HepG2 (cell line): ENCODE measurements around the gene PDGFRB. TPM values are rescaled to one million over a fixed set of nuclear protein-coding genes. Genes with fewer than 3 reads are reported as not detected.

Experiments used
- ATAC-seq: fragments of 200-7000 bp; cut with Tn5 transposase; 3 replicates; pipeline ENCODE4 v1.9.1; 2020; ENCODE audit warnings: mild to moderate bottlenecking, moderate library complexity
- BruUV-seq: library from RNA; stranded (reverse); fragments of 400-500 nt; replicated peaks from 2 replicates; lab custom pipeline; 2021; lab: Mats Ljungman, UMichigan
- CTCF ChIA-PET: fragments of 300-600 bp; formaldehyde crosslinking; extraction: SDS; loops from one replicate; lab custom pipeline; 2021; ENCODE audit warnings: low total read pairs, inconsistent platforms, low intra/inter-chr PET ratio; lab: Yijun Ruan, JAX
- POLR2A ChIA-PET: fragments of 350-600 bp; sonication (Branson Sonifier 250); formaldehyde crosslinking; loops from one replicate; lab custom pipeline; 2020; ENCODE audit warnings: antibody characterized with exemption, inconsistent platforms; lab: Yijun Ruan, JAX
- DNase-seq: peaks from one replicate; pipeline ENCODE4 v3.0.0-alpha.2; 2015; ENCODE audit warnings: low spot score
- FAIRE-seq: peaks from 3 replicates; lab custom pipeline; 2011; peaks lifted over from hg19 to GRCh38; lab: Jason Lieb, UNC
- H2AFZ ChIP-seq: one replicate; pipeline ENCODE4 v1.6.1; 2011; ENCODE audit warnings: low read length, inconsistent platforms
- H3K27ac ChIP-seq: fragments of 300-600 bp; 3 replicates; pipeline ENCODE4 v1.8.0; 2011; ENCODE audit warnings: mixed run types, mild to moderate bottlenecking, mixed read lengths, low read length, inconsistent platforms; ENCODE audit not compliant: insufficient read depth; ENCODE audit errors: extremely low read length
- H3K27me3 ChIP-seq, 2 experiments: fragments of 200-600 bp in 1 of 2; 2 replicates in 1 of 2; 3 replicates in 1 of 2; pipeline versions ENCODE4 v1.6.0 to v1.8.0; 2011; ENCODE audit warnings: low read length in 2 of 2, mild to moderate bottlenecking in 2 of 2, moderate library complexity in 2 of 2, inconsistent platforms in 1 of 2; ENCODE audit not compliant: insufficient read depth in 2 of 2, control insufficient read depth in 1 of 2
- H3K36me3 ChIP-seq, 2 experiments: fragments of 200-600 bp in 1 of 2; replicated peaks in 1 of 2; 2 replicates in 1 of 2; 3 replicates in 1 of 2; pipeline versions ENCODE4 v1.5.1 to v1.8.0; 2011; ENCODE audit warnings: low read length in 2 of 2, inconsistent platforms in 1 of 2; ENCODE audit not compliant: insufficient read depth in 2 of 2, control insufficient read depth in 1 of 2
- H3K4me1 ChIP-seq: 2 replicates; pipeline ENCODE4 v1.5.1; 2012; ENCODE audit warnings: low read length, inconsistent platforms; ENCODE audit not compliant: insufficient read depth
- H3K4me2 ChIP-seq: 2 replicates; pipeline ENCODE4 v1.6.0; 2011; ENCODE audit warnings: low read depth, low read length, inconsistent platforms
- H3K4me3 ChIP-seq, 3 experiments: fragments of 200-600 bp in 1 of 3; sonication (generic), shearing (Covaris generic) in 1 of 3; replicated peaks in 1 of 3; 2 replicates each; pipeline ENCODE4 v1.5.1; 2011 to 2016; ENCODE audit warnings: low read length in 3 of 3, inconsistent platforms in 2 of 3, low read depth in 2 of 3, mild to moderate bottlenecking in 2 of 3, control low read depth in 1 of 3, mixed read lengths in 1 of 3; ENCODE audit not compliant: insufficient read depth in 1 of 3
- H3K79me2 ChIP-seq: one replicate; pipeline ENCODE4 v1.6.1; 2011; ENCODE audit warnings: low read length, inconsistent platforms; ENCODE audit not compliant: insufficient read depth
- H3K9ac ChIP-seq: 2 replicates; pipeline ENCODE4 v1.6.0; 2011; ENCODE audit warnings: mild to moderate bottlenecking, low read depth, low read length, inconsistent platforms; ENCODE audit not compliant: insufficient read depth
- H3K9me3 ChIP-seq: 2 replicates; pipeline ENCODE4 v1.5.1; 2012; ENCODE audit warnings: mild to moderate bottlenecking, low read length
- H4K20me1 ChIP-seq: 2 replicates; pipeline ENCODE4 v1.6.0; 2011; ENCODE audit warnings: inconsistent platforms, mild to moderate bottlenecking, low read length, moderate library complexity; ENCODE audit not compliant: insufficient read depth
- ADNP ChIP-seq: sonication (generic); formaldehyde crosslinking; IDR thresholded peaks from 2 replicates; pipeline ENCODE4 v1.4.0; 2020; ENCODE audit warnings: missing genetic modification reagents
- AGO2 ChIP-seq: fragments of 200-400 bp; formaldehyde crosslinking; optimal IDR thresholded peaks from 2 replicates; pipeline ENCODE3; 2017; ENCODE audit warnings: mild to moderate bottlenecking, low read depth, low read length, moderate library complexity
- ATRX ChIP-seq: sonication (generic); formaldehyde crosslinking; IDR thresholded peaks from 2 replicates; pipeline ENCODE4 v1.4.0; 2020; ENCODE audit warnings: missing genetic modification reagents, borderline replicate concordance
- CBX1 ChIP-seq: IDR thresholded peaks from one replicate; pipeline ENCODE4 v1.6.1; 2016; ENCODE audit warnings: antibody characterized with exemption, low read depth
- GABPA ChIP-seq, 2 experiments: IDR thresholded peaks; 2 replicates each; pipeline ENCODE4 v1.6.1; 2011 to 2016; ENCODE audit warnings: low read depth in 2 of 2, low read length in 1 of 2, missing biosample characterization in 1 of 2, missing genetic modification characterization in 1 of 2
- HIC2 ChIP-seq: sonication (generic); formaldehyde crosslinking; IDR thresholded peaks from 2 replicates; pipeline ENCODE4 v1.9.0; 2022; ENCODE audit warnings: low read depth, missing genetic modification reagents
- HNRNPH1 ChIP-seq: fragments of 200-400 bp; formaldehyde crosslinking; optimal IDR thresholded peaks from 2 replicates; pipeline ENCODE3; 2017; ENCODE audit warnings: mild to moderate bottlenecking, low read depth, low read length
- NFE2 ChIP-seq: sonication (generic); formaldehyde crosslinking; IDR thresholded peaks from 2 replicates; pipeline ENCODE4 v1.4.0; 2020; ENCODE audit warnings: missing genetic modification reagents
- SMARCC2 ChIP-seq: fragments of 450-650 bp; IDR thresholded peaks from 2 replicates; pipeline ENCODE4 v1.6.1; 2017; ENCODE audit warnings: antibody characterized with exemption, mild to moderate bottlenecking
- TRIM24 ChIP-seq: sonication (generic); formaldehyde crosslinking; IDR thresholded peaks from 2 replicates; pipeline ENCODE4 v1.8.0; 2022; ENCODE audit warnings: mild to moderate bottlenecking, missing genetic modification reagents
- ZFP82 ChIP-seq: sonication (generic); formaldehyde crosslinking; IDR thresholded peaks from 2 replicates; pipeline ENCODE4 v1.5.1; 2020; ENCODE audit warnings: mild to moderate bottlenecking, missing genetic modification reagents, borderline replicate concordance
- ZNF136 ChIP-seq: sonication (generic); formaldehyde crosslinking; IDR thresholded peaks from 2 replicates; pipeline ENCODE4 v1.8.1; 2022; ENCODE audit warnings: low read depth, mild to moderate bottlenecking, moderate library complexity, missing genetic modification reagents
- ZNF276 ChIP-seq: sonication (generic); formaldehyde crosslinking; IDR thresholded peaks from 2 replicates; pipeline ENCODE4 v1.4.0; 2020; ENCODE audit warnings: mild to moderate bottlenecking, low read depth, missing genetic modification reagents
- ZNF382 ChIP-seq: sonication (generic); formaldehyde crosslinking; IDR thresholded peaks from 2 replicates; pipeline ENCODE4 v1.5.0; 2020; ENCODE audit warnings: missing genetic modification reagents, mild to moderate bottlenecking, borderline replicate concordance
- ZNF503 ChIP-seq: sonication (generic); formaldehyde crosslinking; IDR thresholded peaks from 2 replicates; pipeline ENCODE4 v1.4.0; 2020; ENCODE audit warnings: missing genetic modification reagents
- ZNF652 ChIP-seq: IDR thresholded peaks from 2 replicates; pipeline ENCODE4 v1.6.1; 2016; ENCODE audit warnings: low read depth, borderline replicate concordance
- ZNF740 ChIP-seq: sonication (generic); formaldehyde crosslinking; IDR thresholded peaks from 2 replicates; pipeline ENCODE4 v1.4.0; 2020; ENCODE audit warnings: missing genetic modification reagents
- ZNF75D ChIP-seq: sonication (generic); formaldehyde crosslinking; IDR thresholded peaks from 2 replicates; pipeline ENCODE4 v1.8.1; 2023; ENCODE audit warnings: missing genetic modification reagents, mild to moderate bottlenecking, borderline replicate concordance
- ZNF83 ChIP-seq: sonication (generic); formaldehyde crosslinking; IDR thresholded peaks from 2 replicates; pipeline ENCODE4 v1.4.0; 2020; ENCODE audit warnings: missing genetic modification reagents, mild to moderate bottlenecking, borderline replicate concordance
- WGBS: methylation state at CpG from one replicate; pipeline ENCODE4 v1.1.6; 2017; ENCODE audit warnings: low lambda C conversion rate; 5-methylcytosine and 5-hydroxymethylcytosine counted together
- in situ Hi-C: cut with HindIII; loops from 2 replicates; pipeline ENCODE4 v1.10.0; 2017; ENCODE audit warnings: low pct_unique_long_range_greater_than_20kb; ENCODE audit not compliant: extremely low pct_ligation_motif_present
- intact Hi-C: fragments of 100-400 bp; cut with micrococcal nuclease; formaldehyde crosslinking; loops from one replicate; pipeline ENCODE4 v1.10.0; 2022; ENCODE audit not compliant: unreplicated experiment
- polyA plus RNA-seq, 8 experiments: library from polyadenylated mRNA; depleted of rRNA in 3 of 8; stranded (reverse) in 7 of 8; unstranded in 1 of 8; fragments of >200 nt; fragmentation: Illumina TruSeq in 4 of 8; extraction: Trizol in 4 of 8; gene quantifications; 2 replicates each; pipeline versions ENCODE4 v1.2.1 to v1.2.3, GENCODE V29; 2011 to 2016; ENCODE audit warnings: low read depth in 4 of 8, missing spikeins in 1 of 8, mixed read lengths in 1 of 8; ENCODE audit not compliant: insufficient read depth in 1 of 8
- total RNA-seq, 5 experiments: library from RNA; depleted of rRNA; stranded (reverse); fragments of >200 nt; fragmentation: Illumina TruSeq; extraction: Trizol; gene quantifications; 2 replicates each; pipeline ENCODE4 v1.2.3, GENCODE V29; 2016; ENCODE audit warnings: low read depth in 1 of 5

Gene PDGFRB
- total and polyA plus RNA-seq, 2 of the 13 experiments (the other 11 are each of a cell fraction or from before 2014, with no cell fraction given), result 4.0 to 21.0 TPM

- 79% methylated on average over 19 of the region's 58 CpGs for WGBS
- FAIRE-seq (no peak), ATAC-seq (no peak), DNase-seq (no peak)
- ChIA-PET CTCF (no interaction called here), POLR2A (no interaction called here)
- H3K4me3 ChIP-seq, result no peak within 1 kb of the TSS
- H3K9ac ChIP-seq, result no peak within 1 kb of the TSS
- TF ChIP-seq SMARCC2, result no peak
- no peak for TF ChIP-seq HIC2
- no peak for TF ChIP-seq NFE2 (CRISPR knock-in tag)
- TF ChIP-seq GABPA (IDR thresholded peaks at IDR 0.05; ENCODE audit: low read depth, low read length), result no peak
- TF ChIP-seq GABPA (CRISPR knock-in tag; IDR thresholded peaks at IDR 0.05; ENCODE audit: low read depth), result no peak
- TF ChIP-seq ZNF503, result no peak
- TF ChIP-seq ZNF740, result no peak
- no peak for TF ChIP-seq ZNF276 (CRISPR knock-in tag)
- no peak for TF ChIP-seq ZNF652 (CRISPR knock-in tag)
- TF ChIP-seq AGO2, result no peak
- TF ChIP-seq TRIM24 (CRISPR knock-in tag), result no peak
- TF ChIP-seq CBX1, result no peak
- TF ChIP-seq ZNF382 (CRISPR knock-in tag), result no peak
- no peak for TF ChIP-seq HNRNPH1
- TF ChIP-seq ADNP (CRISPR knock-in tag), result no peak
- TF ChIP-seq ZNF83 (CRISPR knock-in tag), result no peak
- TF ChIP-seq ZNF75D, result no peak
- TF ChIP-seq ZFP82, result no peak
- TF ChIP-seq ATRX (CRISPR knock-in tag), result no peak
- no peak for TF ChIP-seq ZNF136 (CRISPR knock-in tag)
- no peaks in the 10 kb centered on the region for H3K9me3 ChIP-seq
- no peaks in the 10 kb centered on the region for H4K20me1 ChIP-seq
- H2AFZ ChIP-seq, result no peak within 1 kb of the TSS
- H3K4me1 ChIP-seq, result peaks cover 22% of the 10 kb centered on the region
- no peak within 1 kb of the TSS for H3K4me2 ChIP-seq
- in situ Hi-C loops (no loop called here), intact Hi-C loops (no loop called here)
- no peaks in the 10 kb centered on the region for H3K36me3 ChIP-seq
- no peaks in the 10 kb centered on the region for H3K79me2 ChIP-seq
- H3K27ac ChIP-seq, result no peak within 1 kb of the TSS
- H3K27me3 ChIP-seq, result peaks cover 0 to 28% of the 10 kb centered on the region in 2 experiments
- BruUV-seq, result no TSS peak
Observed at GRCh38 chr5:150189728-150190502, 34.3 kb upstream of the PDGFRB start, which contains the start of gene SLC6A7. SLC6A7 (plus strand) TSS chr5:150190062; CDS start chr5:150190328, 266 bp downstream.
